OCI-LY1 (cell line): ENCODE measurements around the gene HSD3B2.

Experiments
- EZH2 ChIP-seq: fragments of 200-600 bp; sonication (generic), shearing (Covaris generic); IDR thresholded peaks from 2 replicates; pipeline ENCODE4 v1.8.0; 2017; ENCODE audit warnings: borderline replicate concordance, mixed run types, mild to moderate bottlenecking, antibody characterized with exemption, low read length, moderate library complexity, mixed read lengths
- TF ChIP-seq, protein P1 (sequence below): fragments of 200-600 bp; sonication (generic), shearing (Covaris generic); IDR thresholded peaks from 2 replicates; pipeline ENCODE4 v1.5.1; 2017; ENCODE audit warnings: mild to moderate bottlenecking, antibody characterized with exemption, low read length, moderate library complexity, mixed read lengths

DNA sequence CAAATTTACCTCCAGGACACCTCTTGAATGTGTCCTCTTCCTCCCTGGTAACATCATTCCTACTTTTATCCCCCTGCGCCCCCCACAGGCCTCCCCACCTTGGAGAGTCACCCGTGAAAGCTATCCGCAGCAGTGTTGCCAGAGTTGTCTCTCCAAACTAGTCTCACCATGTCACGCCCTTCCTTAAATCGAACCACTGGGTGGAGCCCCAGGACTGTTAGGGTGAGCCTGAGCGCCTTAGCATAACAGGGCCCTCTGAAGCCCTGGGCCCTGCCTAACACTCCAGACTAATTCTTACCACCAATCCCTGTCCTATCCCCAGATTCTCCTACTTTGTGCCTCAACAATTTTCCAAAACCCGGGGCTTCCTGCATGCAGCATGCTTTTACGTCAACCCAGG, 35.0 kb downstream of the HSD3B2 start:
- TF ChIP-seq, protein P1, sequence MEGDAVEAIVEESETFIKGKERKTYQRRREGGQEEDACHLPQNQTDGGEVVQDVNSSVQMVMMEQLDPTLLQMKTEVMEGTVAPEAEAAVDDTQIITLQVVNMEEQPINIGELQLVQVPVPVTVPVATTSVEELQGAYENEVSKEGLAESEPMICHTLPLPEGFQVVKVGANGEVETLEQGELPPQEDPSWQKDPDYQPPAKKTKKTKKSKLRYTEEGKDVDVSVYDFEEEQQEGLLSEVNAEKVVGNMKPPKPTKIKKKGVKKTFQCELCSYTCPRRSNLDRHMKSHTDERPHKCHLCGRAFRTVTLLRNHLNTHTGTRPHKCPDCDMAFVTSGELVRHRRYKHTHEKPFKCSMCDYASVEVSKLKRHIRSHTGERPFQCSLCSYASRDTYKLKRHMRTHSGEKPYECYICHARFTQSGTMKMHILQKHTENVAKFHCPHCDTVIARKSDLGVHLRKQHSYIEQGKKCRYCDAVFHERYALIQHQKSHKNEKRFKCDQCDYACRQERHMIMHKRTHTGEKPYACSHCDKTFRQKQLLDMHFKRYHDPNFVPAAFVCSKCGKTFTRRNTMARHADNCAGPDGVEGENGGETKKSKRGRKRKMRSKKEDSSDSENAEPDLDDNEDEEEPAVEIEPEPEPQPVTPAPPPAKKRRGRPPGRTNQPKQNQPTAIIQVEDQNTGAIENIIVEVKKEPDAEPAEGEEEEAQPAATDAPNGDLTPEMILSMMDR, result peak; percentile 24; the same call in 1 of the 2 replicates
- no peak for TF ChIP-seq EZH2
